ENCODE measurements around the gene FRMD8.

GRCh38 chr11:65373839-65374580 is 12.4 kb upstream of the FRMD8 start:
- TF ChIP-seq, protein P1, sequence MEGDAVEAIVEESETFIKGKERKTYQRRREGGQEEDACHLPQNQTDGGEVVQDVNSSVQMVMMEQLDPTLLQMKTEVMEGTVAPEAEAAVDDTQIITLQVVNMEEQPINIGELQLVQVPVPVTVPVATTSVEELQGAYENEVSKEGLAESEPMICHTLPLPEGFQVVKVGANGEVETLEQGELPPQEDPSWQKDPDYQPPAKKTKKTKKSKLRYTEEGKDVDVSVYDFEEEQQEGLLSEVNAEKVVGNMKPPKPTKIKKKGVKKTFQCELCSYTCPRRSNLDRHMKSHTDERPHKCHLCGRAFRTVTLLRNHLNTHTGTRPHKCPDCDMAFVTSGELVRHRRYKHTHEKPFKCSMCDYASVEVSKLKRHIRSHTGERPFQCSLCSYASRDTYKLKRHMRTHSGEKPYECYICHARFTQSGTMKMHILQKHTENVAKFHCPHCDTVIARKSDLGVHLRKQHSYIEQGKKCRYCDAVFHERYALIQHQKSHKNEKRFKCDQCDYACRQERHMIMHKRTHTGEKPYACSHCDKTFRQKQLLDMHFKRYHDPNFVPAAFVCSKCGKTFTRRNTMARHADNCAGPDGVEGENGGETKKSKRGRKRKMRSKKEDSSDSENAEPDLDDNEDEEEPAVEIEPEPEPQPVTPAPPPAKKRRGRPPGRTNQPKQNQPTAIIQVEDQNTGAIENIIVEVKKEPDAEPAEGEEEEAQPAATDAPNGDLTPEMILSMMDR (IDR thresholded peaks at IDR 0.05) = no peak
- no peak for TF ChIP-seq POLR2AphosphoS5 (IDR thresholded peaks at IDR 0.05; ENCODE audit: insufficient read depth in 1 of 2, low read depth in 1 of 2)
